H1 (cell line): ENCODE measurements around the gene CHMP6.

Source experiments
- CTCF ChIP-seq, 3 experiments: IDR thresholded peaks; 1 replicate in 2 of 3; 2 replicates in 1 of 3; pipeline versions ENCODE4 v1.5.1 to v1.6.1; 2011; ENCODE audit warnings: low read length in 3 of 3, mild to moderate bottlenecking in 3 of 3, inconsistent platforms in 2 of 3, low read depth in 1 of 3, moderate library complexity in 1 of 3; ENCODE audit not compliant: insufficient read depth in 1 of 3; ENCODE audit errors: control extremely low read depth in 1 of 3
- EZH2 ChIP-seq: fragments of 200-600 bp; sonication (generic); IDR thresholded peaks from 2 replicates; pipeline ENCODE4 v1.7.1; 2012; ENCODE audit warnings: low read depth, mild to moderate bottlenecking, moderate library complexity, low read length, inconsistent platforms; ENCODE audit not compliant: severe bottlenecking
- TAF1 ChIP-seq: IDR thresholded peaks from 2 replicates; pipeline ENCODE4 v1.6.1; 2011; ENCODE audit warnings: mild to moderate bottlenecking, low read depth, low read length

- TF ChIP-seq CTCF (IDR thresholded peaks at IDR 0.05; ENCODE audit: control extremely low read depth in 1 of 3, insufficient read depth in 1 of 3, low read depth in 1 of 3, low read length in 3 of 3) (no peak), TAF1 (no peak), EZH2 (no peak)
These were observed 14.5 kb upstream of the CHMP6 start for GRCh38 chr17:80977172-80977571.
